GDM1 (cell line): Measurements from ENCODE around the gene ABHD12.

Experiments used
- DNase-seq: peaks from one replicate; lab custom pipeline; 2025; lab: John Stamatoyannopoulos, UW

ABHD12 gene

DNA sequence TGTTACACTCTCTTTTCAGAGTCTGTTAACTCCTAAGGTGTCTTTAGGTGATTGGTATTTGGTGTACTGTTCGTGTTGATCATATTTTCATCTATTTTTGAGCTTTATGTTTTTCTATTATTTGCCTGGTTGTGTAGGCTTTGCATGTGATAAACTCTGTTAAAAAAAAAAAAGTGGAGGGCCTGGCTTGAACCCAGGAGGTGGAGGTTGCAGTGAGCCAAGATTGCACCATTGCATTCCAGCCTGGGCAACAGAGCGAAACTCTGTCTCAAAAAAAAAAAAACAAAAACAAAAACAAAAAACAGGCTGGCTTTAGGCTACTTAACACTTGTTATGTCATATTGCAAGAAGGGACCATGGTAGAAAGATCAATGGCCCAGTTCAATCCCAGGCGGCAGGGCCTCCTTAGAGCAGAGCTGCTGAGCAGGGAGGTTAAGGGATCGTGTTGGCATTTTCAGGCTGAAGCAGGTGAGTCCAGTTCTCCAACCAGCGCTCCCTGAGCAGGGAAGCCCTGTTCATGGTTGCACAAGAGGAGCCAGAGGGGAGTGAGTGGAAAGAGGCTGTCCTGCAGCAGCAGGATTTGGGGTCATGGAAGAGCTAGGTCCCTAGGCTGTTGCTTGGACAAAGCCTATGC lies 134.3 kb downstream of the ABHD12 start:
- DNase-seq = no peak

DNA sequence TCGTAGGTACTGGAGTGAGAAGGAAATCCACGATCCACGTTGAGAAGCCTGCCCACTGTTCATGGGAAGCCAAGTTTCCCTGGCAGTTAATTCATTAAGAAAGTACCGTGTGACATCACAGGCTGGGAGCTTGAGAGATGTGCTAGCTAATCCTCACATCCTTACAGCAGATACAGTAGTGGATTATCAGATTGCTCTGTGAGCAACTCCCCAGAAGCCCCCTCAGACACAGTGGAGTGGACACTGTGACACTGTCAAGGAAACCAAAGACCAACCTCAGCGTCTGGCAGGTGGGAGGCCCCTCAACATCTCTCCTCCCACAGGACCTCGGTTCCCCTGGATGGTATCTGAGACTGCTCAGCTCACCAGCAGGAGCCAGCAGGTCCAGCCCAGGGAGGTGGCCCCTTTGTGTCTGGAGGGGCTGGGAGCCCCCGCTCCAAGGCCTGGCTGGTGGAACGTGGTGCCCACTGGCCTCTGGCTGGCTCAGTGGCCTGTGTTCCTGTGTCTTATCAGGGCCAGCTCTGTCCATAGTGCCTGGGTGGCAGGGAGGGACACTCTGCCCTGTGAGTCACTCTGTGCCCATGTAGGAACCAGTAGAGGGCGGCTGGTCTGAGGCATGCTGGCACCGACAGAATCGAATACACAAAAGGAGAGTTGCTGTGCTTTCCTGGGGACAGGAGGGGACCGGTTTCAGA lies 135.5 kb downstream of the ABHD12 start:
- no peak for DNase-seq

DNA sequence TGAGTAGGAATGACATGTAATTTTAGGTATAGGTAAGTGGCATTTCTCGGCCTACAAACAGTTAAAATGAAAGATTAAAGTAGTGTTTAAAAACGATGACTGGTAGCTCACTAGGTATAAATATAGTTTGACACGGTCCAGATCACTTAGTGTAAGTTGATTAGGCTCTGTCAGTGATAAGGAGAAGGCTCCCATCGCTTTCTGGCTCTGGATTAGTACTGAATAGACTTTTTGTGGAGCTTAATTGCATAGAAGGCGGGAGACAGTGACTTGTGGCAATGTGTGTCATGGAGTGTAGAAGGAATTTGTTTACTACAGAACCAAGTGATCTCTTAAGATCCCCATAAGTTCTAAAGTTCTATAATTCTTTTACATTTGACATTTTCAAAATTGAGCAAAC lies 136.1 kb downstream of the ABHD12 start:
- DNase-seq = no peak

DNA sequence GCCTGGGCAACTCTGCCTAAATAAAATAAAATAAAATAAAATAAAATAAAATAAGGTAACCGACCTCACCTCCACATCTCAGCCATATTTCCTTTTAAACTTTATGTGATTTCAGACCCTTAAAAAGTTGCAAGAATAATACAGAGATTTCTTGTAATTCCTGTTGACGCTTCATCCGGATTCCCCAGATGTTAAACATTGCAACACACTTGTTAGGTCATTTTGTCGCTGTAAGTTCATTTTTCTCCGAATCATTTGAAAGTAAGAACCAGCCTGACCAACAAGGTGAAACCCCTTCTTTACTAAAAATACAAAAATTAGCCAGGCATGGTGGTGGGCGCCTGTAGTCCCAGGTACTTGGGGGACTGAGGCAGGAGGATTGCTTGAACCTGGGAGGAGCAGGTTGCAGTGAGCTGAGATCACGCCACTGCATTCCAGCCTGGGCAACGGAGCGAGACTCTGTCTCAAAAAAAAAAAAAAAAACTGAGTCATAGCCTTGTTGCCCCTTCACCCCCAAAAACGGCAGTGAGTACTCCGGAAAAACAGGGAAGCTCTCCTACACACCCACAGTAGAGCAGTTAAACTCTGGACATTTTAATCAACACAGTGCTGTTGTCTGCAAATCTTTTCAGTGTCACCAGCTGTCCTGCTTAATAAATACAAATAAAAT lies 136.9 kb downstream of the ABHD12 start:
- DNase-seq = no peak

DNA sequence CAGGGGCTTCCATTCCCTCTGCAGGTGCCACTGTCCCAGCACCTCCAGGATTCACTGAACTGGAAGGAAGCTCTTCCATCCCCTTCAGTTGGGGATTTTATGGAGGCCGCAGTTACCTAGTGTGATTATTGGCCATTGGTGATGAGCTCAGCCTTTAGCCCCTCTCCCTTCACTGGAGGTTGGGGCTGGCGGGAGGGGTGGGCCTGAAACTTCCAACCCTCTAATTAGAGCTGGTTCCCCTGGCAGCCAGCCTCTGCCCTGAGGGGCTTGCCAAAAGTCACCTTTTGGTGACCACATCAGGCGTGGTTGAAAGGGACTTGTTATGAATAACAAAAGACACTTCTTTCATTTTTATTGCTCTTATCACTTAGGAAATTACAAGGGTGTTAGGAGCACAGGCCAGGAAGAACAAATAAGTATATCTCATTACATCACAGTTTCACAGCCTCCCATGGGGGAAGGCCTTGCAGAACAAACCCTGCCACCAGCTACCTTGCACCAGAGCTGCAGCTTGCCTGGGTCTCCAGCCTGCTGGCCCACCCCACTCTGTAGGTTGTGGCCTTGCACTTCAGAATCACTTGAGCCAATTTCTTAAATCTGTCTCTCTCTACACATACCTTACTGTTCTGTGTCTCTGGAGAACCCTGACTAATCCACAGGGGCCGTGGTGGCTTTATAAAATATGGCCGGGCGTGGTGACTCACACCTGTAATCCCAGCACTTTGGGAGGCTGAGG lies 137.8 kb downstream of the ABHD12 start:
- DNase-seq = no peak

DNA sequence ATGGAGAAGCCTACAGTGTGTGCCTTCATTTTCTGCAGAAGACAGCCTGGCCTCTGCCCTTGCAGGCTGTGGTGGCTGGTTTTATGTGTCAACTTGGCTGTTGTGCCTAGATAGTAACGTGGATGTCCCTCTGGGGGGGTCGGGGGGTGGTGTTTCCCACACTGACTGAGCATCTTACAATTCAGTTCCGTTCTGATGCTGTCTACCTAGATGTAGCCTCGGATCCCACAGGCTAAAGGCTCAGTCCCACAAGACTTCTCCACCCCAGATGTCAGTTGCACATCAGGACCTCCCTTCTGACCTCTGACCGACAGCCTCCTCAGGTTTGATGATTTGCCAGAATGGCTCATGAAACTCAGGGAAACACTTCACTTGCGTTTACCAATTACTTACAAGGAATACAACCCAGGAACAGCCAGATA lies 138.4 kb downstream of the ABHD12 start:
- DNase-seq = no peak

DNA sequence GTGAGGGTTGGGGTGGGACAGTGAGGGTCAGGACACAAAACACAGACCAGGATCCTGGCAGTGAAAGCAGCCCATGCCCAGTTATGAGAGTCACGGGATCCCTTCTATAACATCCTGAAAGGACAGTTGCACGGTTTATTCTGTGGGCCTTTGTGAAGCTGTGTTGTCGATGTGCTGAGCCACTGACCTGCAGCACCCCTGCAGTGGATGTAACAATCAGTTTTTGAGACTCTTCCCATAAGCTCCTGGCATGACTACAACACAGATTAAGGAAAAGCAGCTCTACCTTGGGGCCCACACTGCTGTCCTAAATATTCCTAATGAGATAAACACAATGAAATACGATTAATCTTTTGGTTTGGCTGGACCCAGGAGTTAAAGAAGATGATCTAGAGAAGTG lies 139.1 kb downstream of the ABHD12 start:
- no peak for DNase-seq

DNA sequence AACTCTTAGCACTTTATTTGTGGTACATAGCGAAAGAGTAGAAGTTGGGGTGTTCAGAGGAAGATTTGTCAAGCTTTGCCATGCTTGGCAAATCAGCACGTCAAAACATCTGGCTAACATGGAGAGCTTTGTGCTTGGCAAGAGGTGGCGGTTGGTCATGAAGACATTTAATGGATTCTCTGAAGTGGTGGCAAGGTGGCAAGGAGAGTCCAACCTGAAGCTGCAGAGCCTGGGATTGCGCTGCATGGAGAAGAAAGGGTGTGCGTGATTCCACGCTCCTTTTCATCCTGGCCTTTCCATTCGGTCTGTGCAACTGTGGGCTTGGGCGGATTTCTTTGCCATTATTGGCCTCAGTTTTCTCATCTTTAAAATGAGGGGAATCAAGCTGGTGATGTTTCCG lies 139.6 kb downstream of the ABHD12 start:
- DNase-seq = no peak

DNA sequence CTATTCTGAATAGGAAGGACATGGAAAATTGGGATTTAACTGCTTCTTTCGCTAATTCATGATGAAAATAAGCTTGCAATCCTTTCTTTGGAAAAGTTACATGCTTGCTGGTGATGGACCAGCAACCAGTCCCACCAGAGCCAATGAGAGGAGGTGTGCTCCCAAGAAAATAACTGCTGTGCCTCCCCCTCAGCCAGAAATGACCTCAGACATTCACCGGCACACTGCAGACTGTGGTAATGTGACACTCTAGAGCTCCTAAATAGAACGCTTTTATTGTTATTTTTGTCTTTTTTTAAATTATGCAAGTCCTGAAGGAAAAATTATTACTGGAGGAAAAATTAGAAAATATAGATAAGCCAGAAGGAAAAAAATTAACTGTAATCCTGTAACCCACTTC lies 140.1 kb downstream of the ABHD12 start:
- DNase-seq = no peak
